GM18507 (cell line): ENCODE results near the gene SCTR.

ENCODE experiments used
- DNase-seq: peaks from one replicate; pipeline ENCODE4 v3.0.0; 2011; ENCODE audit warnings: low read depth; ENCODE audit not compliant: insufficient read length; ENCODE audit errors: extremely low spot score
- FAIRE-seq: peaks from 2 replicates; lab custom pipeline; 2011; peaks lifted over from hg19 to GRCh38; lab: Jason Lieb, UNC

SCTR gene

DNA sequence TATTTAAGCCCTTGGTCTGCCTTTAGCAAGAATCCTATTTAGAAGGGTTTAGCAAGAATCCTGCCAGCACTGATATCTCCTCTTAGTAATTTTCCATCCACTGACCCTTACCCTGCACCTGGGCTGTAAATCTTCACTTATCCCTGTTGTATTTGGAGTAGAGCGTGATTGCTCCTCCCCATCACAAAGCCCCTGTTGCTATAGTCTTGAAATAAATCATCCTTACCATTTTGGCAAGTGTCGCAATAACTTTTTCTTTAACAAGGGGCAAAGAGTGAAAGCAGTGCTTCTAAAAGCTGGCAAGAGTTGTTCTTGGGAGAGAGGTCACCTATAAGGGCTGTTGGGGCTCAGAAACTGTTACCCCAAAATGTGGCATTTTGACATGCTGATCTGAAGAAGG is 3.7 kb upstream of the SCTR start:
- no peak for FAIRE-seq
- DNase-seq: no peak

DNA sequence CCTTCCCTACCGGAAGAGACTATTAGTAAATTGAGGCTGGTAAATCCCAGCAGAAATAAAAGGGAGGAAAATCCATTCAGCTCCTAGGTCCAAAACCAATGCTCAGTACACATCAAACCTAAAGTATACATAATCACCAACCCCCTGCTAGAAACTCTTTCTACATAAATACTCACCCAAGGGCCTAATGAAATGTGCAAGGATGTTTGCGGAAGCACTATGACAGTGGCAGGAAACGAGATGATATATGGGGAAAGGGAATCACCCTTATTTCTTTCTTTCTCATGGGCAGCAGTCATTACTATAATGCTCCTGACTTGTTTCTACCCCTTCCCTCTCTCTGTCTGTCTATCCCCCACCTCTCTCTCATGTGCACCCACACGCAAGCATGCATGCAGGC is 1.3 kb upstream of the SCTR start:
- FAIRE-seq: no peak

GRCh38 chr2:119523383-119523951 is 816 bp downstream of the SCTR start:
- DNase-seq (no peak), FAIRE-seq (no peak)

More for the DNA sequence above, 1.3 kb upstream of the SCTR start:
- DNase-seq: no peak

DNA sequence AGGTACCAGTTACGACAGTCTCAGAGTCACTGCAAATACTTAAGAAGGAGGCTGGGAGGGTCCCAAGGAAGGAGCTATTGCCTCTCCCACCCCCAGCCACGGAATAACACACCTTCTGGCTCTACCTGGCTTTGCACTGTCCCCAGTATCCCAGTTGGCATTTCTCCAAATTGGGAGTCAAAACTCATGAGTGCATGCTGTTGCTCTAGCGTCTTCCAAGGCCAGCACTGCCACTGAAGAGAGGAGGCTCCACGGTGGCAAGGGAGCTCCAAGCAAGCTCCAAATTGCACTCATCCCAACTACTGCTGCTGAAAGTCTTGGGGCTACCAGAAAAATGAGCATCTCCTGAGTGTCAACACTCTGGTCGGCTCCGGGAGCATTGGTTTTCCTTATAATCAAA is 1.6 kb downstream of the SCTR start:
- no peak for FAIRE-seq

GRCh38 chr2:119521433-119522050 is 2.7 kb downstream of the SCTR start:
- FAIRE-seq: no peak

More for the DNA sequence above, 1.6 kb downstream of the SCTR start:
- DNase-seq: no peak

DNA sequence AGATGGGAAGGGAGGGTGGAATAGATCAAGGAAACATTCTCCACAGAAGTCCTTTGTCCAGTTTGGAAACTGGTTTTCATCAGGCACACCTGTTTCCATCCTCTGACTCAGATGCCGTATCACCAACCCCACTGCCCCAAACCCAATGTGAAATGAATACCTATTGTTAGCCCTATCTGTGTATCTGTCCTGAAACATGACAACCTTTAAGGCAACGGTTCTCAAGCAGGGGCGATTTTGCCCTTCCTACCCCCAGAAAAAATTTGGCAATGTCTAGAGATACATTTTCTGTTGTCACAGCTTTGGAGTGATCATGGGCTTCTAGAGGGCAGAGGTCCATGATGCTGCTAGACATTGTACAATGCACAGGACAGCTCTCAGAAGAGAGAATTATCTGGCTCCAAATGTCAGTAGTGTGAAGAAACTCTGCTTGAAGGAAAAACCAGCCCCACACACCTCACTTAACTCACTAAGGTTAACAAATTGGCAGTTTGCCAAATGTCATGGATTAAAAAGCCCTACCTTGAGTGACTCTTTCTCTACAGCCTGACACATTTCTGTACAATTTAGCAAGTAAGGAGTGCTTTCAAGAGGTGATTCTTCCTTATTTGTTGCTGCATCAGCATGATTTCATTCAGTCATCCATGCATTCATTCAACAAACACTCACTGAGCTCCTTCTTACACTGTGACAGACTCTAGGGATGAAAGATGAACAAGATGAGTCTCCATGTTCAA is 3.4 kb downstream of the SCTR start:
- DNase-seq: no peak
- FAIRE-seq: no peak

More at GRCh38 chr2:119521433-119522050, 2.7 kb downstream of the SCTR start:
- no peak for DNase-seq

DNA sequence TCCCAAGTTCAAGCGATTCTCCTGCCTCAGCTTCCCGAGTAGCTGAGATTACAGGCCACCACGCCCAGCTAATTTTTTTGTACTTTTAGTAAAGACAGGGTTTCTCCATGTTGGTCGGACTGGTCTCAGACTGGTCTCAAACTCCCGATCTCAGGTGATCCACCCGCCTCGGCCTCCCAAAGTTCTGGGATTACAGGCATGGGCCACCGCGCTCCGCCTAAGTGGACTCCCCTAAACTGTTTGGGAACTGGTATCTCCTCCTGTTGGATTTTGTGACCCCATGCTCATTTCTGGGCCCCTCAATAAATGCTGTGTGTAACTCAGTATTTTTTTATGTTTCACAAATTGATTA is 5.2 kb downstream of the SCTR start:
- FAIRE-seq: no peak
- no peak for DNase-seq

GRCh38 chr2:119518401-119519056 is 5.8 kb downstream of the SCTR start:
- no peak for DNase-seq
- no peak for FAIRE-seq

- FAIRE-seq (peak; percentile 77), DNase-seq (peak; percentile 74)
These were observed 6.8 kb downstream of the SCTR start for GRCh38 chr2:119517433-119517832.

DNA sequence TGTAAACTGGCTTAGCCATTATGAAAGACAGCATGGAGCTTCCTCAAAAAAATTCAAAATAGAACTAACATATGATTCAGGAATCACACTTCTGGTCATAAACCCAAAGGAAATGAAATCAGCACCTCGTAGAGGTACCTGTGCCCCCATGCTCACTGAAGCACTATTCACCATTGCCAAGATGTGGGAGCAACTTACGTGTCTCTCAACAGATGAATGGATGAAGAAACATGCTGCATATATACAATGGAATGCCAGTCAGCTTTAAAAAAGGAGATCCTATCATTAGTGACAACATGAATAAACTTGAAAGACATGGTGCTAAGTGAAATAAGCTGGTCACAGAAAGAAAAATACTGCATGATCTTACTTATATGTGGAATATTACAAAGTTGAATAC is 8.2 kb downstream of the SCTR start:
- no peak for DNase-seq
- no peak for FAIRE-seq

DNA sequence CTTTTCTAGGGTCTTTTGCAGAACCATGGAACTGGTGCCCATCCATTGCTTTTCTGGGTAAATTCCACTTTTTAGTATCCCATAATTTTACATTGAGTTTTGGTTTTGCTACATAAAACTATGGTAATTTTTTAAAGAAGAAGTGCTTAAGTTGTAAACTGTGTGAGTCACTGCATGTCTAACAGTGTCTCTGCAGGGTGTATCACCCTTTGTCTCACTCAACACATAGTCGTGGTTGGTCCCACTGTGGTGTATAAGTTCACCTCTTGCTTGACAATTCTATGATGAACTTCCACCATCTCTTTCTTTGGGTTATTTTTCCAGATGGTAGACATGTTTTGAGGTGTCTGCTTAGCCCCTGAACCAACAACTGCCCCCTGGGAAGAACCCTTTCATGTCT is 10.5 kb downstream of the SCTR start:
- FAIRE-seq (no peak), DNase-seq (no peak)

GRCh38 chr2:119512946-119513345 is 11.3 kb downstream of the SCTR start:
- DNase-seq (no peak), FAIRE-seq (no peak)

DNA sequence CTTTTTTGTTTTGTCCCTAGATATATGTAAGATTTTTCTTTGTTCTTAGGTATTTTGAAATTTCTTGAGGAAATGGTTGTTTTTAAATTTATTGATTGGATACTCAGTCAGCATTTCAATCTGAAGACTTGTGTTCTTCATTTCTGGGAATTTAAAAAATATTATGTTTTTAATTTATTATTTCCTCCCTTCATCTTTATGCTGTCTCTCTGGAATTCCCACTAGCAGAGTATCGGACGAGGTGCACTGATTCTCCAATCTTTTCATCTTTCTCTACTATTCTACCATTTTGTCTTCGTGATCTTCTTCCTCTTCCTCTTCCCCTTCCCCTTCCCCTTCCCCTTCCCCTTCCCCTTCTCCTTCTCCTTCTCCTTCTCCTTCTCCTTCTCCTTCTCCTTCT is 12.3 kb downstream of the SCTR start:
- no peak for FAIRE-seq
- no peak for DNase-seq

GRCh38 chr2:119508756-119509155 is 15.5 kb downstream of the SCTR start:
- FAIRE-seq (no peak), DNase-seq (no peak)

DNA sequence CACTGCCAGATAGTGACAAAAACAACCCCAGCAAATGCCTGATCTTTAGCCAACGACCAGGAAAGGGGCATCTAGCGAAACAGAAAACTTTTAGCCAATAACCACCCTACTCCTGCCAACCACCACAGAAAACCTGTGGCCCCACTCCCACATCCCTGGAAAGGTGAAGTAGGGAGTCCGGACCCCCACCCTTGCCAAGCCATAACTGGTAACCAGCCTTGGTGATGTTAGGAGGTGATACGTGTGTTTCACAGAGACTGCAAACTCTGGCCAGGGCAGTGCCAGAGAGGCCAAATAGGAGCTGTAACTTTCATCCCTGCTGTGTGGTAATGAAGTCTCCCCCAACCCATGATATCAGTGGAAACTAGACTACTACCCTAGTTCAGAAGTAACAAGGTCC is 27.6 kb downstream of the SCTR start:
- FAIRE-seq (no peak), DNase-seq (no peak)

DNA sequence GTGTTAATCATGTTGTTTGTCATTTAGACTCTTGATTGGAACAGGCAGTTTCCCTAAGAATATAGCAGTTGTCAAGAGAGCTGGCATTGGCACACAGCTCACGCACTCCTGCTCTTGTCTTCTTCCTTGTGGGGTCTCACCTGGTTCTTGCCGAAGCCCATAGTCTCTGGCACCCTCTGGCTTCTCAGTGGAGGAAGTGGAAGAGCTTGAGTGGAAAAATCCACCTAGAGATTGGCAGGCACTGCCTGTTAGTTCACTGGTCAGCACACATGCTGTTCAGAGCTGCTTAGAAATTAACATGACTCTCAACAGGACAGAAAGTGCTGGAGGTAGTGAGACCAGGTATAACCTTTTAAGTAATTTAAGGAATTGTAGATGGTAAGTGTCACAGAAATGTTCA is 28.3 kb downstream of the SCTR start:
- FAIRE-seq: no peak

GRCh38 chr2:119494163-119494790 is 30.0 kb downstream of the SCTR start:
- DNase-seq: no peak
- no peak for FAIRE-seq

More for the DNA sequence above, 28.3 kb downstream of the SCTR start:
- DNase-seq: no peak

- DNase-seq (no peak), FAIRE-seq (no peak)
These were observed 32.3 kb downstream of the SCTR start for GRCh38 chr2:119491776-119492525.

DNA sequence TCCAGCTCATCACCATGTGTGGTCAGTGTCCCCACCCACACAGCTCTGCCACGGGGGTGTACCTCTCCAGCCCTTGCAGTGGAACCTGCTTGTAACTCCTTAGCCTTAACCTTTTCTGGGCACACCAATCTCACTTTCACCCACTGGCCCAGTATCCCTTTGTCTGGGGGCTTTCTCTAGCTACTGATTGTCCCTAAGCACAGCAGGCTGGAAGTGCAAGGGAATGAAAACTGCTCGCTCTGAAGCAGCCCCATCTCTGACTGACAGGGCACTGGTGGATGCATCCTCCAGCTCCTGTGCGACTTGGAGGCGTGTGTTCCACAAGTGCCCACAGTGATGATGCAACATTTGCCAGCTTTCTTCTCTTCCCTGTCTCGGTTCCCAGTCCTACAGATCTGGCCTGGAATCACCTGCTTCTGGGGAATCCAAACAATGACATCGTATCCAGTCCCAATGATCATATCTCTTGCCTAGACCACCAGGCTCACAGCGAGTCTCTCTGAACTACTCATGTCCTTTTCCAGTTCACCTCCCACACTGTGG is 33.6 kb downstream of the SCTR start:
- FAIRE-seq: no peak
- DNase-seq: no peak
